Stimulated activated naive CD8-positive, alpha-beta T cell treated with anti-CD3 and anti-CD28 coated beads, Interleukin-15, Interleukin-2, amounts not matched to agents 100 ng/mL and 50 ng/mL, for 24 hours (primary cell): ENCODE results near the gene GPR18.
"Not testable (repeated sequence)": the region's sequence is repeated elsewhere in the genome, so short reads cannot be mapped to it uniquely, and the experiment has no call there.

Experiments used
- H3K27ac Mint-ChIP-seq: one replicate; pipeline ENCODE4 v1.8.0; 2021; ENCODE audit warnings: mild to moderate bottlenecking, mixed read lengths
- H3K27me3 Mint-ChIP-seq: one replicate; pipeline ENCODE4 v1.8.0; 2021; ENCODE audit warnings: mixed read lengths
- H3K36me3 Mint-ChIP-seq: one replicate; pipeline ENCODE4 v1.8.0; 2021; ENCODE audit warnings: low read depth, mixed read lengths
- H3K4me1 Mint-ChIP-seq: one replicate; pipeline ENCODE4 v1.8.0; 2021; ENCODE audit warnings: low read depth, mixed read lengths
- H3K4me3 Mint-ChIP-seq: one replicate; pipeline ENCODE4 v1.8.0; 2021; ENCODE audit warnings: mild to moderate bottlenecking, mixed read lengths
- H3K9me3 Mint-ChIP-seq: one replicate; pipeline ENCODE4 v1.8.0; 2021; ENCODE audit warnings: mixed read lengths

The GPR18 gene

DNA sequence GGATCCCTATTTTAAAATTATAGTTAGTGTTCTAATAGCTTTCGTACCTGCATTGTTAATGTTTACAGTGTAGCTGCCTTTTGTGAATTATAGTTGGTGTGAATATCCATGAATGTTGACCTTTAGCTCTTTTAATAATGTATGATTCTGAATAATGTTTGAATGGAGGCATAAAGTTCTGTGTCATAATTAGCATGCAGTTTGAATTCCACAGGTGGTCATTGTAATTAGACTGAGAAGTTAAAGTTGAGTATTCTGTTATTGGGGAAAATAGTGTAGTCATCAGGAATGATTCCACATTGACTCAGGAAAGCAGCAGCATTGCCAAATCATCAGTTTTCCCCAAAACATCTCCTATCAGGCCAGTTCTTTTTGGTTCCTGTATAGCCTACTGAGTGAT lies 12.1 kb downstream of the GPR18 start:
- H3K4me3 Mint-ChIP-seq = no peak overlapping the region
- H3K27ac Mint-ChIP-seq = no peak overlapping the region
- no peaks in the 10 kb centered on the region for H3K27me3 Mint-ChIP-seq
- H3K36me3 Mint-ChIP-seq = peaks cover 64% of the 10 kb centered on the region
- H3K9me3 Mint-ChIP-seq = peaks cover 7% of the 10 kb centered on the region
- peaks cover 29% of the 10 kb centered on the region for H3K4me1 Mint-ChIP-seq

DNA sequence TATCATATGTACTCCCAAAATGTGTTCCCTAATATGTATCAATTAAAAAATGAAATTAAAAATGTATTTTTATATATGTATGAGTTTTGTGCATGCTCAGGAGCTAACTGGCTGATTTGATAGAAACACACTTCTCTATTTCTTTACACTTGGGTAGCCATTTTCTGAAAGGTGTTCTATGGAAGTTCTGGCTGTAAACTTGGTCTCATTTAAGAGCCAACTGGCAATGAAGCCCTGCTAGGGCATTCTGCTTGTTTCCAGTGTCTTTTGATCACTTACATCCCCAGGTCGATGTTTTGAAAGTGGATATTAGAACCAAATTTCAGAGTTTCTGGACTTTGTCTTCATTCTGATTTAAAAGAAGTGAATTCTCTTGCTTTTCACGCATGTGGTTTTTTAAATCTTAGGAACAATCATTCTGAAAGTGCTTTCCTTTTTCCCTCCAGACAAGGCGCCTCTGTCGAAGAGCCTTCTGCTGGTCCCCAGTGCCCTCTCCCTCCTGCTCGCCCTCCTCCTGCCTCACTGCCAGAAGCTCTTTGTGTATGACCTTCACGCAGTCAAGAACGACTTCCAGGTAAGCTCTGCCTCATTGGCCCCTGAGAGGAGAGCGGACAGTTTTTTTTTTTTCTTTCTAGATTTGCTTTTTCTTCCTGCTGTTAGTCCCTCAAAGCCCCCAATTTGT lies 20.1 kb downstream of the GPR18 start:
- Mint-ChIP-seq H3K9me3 (no peaks in the 10 kb centered on the region), H3K4me1 (peaks cover 72% of the 10 kb centered on the region), H3K27ac (peak overlapping the region; percentile 92), H3K4me3 (peak overlapping the region; percentile 77), H3K27me3 (no peaks in the 10 kb centered on the region), H3K36me3 (peaks cover 62% of the 10 kb centered on the region)

GRCh38 chr13:99231721-99232120 lies 26.5 kb downstream of the GPR18 start:
- peak overlapping the region; percentile 23 for H3K4me3 Mint-ChIP-seq
- H3K4me1 Mint-ChIP-seq = peaks cover 88% of the 10 kb centered on the region

DNA sequence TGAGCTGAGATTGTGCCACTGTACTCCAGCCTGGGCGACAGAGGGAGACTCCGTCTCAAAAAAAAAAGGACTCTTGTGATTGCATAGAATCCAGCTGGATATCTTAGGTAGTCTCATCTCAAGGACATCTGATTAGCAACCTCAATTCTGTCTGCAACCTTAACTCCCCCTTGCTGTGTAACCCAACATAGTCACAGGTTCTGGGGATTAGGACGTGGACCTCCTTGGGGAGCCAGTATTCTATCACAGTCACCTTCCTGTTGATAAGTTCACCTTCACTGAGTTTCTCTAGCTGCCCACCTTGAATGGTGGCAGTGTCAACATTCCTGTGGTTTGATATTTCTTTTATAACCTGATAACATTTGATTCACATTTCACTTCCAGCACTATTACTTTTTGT lies 27.2 kb downstream of the GPR18 start:
- H3K9me3 Mint-ChIP-seq = no peaks in the 10 kb centered on the region
- H3K36me3 Mint-ChIP-seq = peaks cover 43% of the 10 kb centered on the region
- no peak overlapping the region for H3K27ac Mint-ChIP-seq
- H3K4me1 Mint-ChIP-seq = peaks cover 88% of the 10 kb centered on the region
- no peaks in the 10 kb centered on the region for H3K27me3 Mint-ChIP-seq
- H3K4me3 Mint-ChIP-seq = no peak overlapping the region

More at GRCh38 chr13:99231721-99232120, 26.5 kb downstream of the GPR18 start:
- Mint-ChIP-seq H3K9me3 (no peaks in the 10 kb centered on the region), H3K36me3 (peaks cover 41% of the 10 kb centered on the region), H3K27ac (peak overlapping the region; percentile 54), H3K27me3 (no peaks in the 10 kb centered on the region)

GRCh38 chr13:99230588-99230987 lies 27.6 kb downstream of the GPR18 start:
- Mint-ChIP-seq H3K36me3 (peaks cover 43% of the 10 kb centered on the region), H3K4me1 (peaks cover 88% of the 10 kb centered on the region), H3K27ac (peak overlapping the region; percentile 23)
- not testable (repeated sequence) for H3K9me3 Mint-ChIP-seq, H3K27me3 Mint-ChIP-seq, H3K4me3 Mint-ChIP-seq

DNA sequence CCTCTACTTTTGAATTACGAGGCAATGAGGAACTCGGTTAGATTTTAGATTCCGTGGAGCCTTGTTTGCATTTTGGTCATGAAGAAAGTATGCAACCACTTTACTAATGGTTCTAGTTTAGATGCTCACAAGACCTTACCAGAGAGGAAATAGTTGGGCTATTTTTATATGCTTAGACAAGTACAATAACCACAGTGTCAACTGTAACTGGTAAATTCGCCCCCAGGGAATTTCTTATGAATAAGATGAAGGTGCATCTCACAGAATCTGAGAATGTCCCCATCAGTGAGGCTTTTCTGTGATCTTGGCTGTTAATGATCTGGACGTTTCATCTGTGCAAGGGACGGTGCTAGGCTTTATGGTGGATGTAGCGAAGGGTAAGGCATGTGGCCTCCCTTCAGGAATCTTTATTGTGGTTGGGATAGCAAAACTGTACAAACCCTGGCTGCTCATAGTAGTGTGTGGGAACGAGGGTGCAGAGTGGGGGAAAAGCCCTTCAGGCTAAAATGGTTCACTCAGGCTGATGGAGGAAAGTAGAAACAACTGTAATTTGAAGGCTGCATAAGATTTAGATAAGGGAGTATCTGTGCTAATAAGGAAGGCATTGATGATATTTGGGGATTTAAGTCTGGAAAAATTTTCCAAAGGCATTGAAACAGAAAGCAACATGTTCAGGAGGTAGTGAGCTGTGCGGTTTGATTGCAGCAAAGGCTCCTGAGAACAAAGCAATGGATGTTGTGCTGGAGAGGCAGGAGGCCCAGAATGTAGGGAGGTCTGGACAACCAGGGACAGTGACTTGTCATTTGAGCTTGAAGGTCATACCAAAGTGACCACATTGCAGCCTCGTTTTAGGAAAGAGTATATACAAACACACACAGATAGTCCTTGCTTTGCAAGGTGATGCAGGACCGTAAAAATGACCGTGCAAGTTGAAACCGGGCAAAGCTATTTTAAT lies 29.2 kb downstream of the GPR18 start:
- H3K4me1 Mint-ChIP-seq = peaks cover 90% of the 10 kb centered on the region
- no peaks in the 10 kb centered on the region for H3K27me3 Mint-ChIP-seq
- peaks cover 35% of the 10 kb centered on the region for H3K36me3 Mint-ChIP-seq
- no peaks in the 10 kb centered on the region for H3K9me3 Mint-ChIP-seq
- peak overlapping the region; percentile 91 for H3K27ac Mint-ChIP-seq
- H3K4me3 Mint-ChIP-seq = peak overlapping the region; percentile 80

DNA sequence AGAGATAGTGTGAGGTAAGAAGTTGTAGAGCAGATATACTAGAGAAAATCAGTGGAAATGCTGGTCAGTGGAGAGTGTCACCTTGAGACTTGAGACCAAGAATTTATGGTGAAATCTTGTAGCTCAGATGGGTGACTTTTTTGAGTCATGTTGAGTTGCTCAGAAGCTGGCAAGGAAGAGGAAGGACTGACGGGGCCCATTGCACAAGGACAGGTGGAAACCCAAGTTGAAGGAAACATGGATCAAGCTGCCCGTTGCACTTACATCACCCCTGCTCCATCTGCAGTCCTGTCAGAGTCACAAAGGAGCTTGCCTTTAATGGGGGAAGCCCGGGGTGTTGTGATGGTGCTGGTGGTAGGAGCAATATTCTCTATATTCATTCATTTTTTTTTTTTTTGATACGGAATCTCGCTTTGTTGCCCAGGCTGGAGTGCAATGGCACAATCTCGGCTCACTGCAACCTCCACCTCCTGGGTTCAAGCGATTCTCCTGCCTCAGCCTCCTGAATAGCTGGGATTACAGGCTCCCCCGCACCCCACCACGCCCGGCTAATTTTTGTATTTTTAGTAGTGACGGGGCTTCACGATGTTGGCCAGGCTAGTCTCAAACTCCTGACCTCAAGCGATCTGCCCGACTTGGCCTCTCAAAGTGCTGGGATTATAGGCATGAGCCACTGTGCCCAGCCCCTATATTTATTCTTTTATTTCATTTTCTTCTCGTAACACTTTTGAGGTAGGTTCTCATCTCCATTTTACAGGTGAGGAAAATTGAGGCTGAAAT lies 30.1 kb downstream of the GPR18 start:
- H3K4me3 Mint-ChIP-seq = peak overlapping the region; percentile 80
- H3K27me3 Mint-ChIP-seq = no peaks in the 10 kb centered on the region
- peaks cover 93% of the 10 kb centered on the region for H3K4me1 Mint-ChIP-seq
- H3K27ac Mint-ChIP-seq = peak overlapping the region; percentile 91
- H3K9me3 Mint-ChIP-seq = no peaks in the 10 kb centered on the region
- H3K36me3 Mint-ChIP-seq = peaks cover 37% of the 10 kb centered on the region

DNA sequence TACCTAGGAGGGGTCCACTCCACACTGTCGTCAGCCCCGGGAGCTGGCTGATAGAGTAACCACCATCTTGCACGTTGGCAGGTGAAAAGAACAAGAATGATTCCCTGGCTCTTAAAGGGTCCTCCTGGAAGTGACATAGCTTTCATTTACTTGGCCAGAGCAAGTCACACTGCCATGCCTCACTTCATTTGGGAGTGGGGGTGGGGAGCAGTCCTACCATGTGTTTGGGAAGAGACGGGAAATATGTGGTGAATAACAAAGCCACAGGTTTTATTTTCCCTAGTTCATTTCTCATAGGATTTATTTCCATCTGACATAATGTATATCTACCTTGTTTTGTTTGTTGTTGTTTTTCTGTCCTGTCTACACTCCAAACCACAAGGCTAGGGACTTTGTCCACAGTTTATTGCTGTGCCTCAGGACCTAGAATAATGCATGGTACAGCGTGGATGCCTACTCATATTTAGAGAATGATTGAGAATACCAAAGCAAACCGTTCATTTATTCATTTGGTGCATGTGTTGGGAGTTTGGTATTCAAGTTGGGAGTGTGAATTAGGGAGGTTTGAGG lies 30.8 kb downstream of the GPR18 start:
- peaks cover 44% of the 10 kb centered on the region for H3K36me3 Mint-ChIP-seq

DNA sequence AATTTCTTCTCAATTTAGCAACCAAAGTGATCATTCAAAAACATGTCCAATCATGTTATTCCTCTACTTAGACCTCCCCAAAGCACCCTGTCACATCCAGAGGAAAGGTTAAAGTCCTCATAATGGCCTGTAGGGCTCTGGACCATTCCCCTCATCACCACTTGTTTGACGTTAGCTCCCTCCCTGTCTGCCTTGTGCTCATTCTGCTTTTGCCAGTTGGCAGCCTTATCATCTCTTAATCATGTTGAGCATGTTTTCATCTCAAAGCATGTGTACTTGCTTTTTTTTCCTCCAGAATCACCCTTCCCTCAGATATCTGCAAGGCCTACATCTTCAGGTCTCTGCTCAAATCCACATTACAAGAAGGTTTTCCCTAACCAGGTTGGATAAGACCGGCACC lies 31.7 kb downstream of the GPR18 start:
- Mint-ChIP-seq H3K27ac (peak overlapping the region; percentile 73), H3K9me3 (no peaks in the 10 kb centered on the region), H3K27me3 (no peaks in the 10 kb centered on the region), H3K4me1 (peaks cover 98% of the 10 kb centered on the region), H3K36me3 (peaks cover 48% of the 10 kb centered on the region), H3K4me3 (no peak overlapping the region)

More for the DNA sequence above, 30.8 kb downstream of the GPR18 start:
- H3K27me3 Mint-ChIP-seq = no peaks in the 10 kb centered on the region
- peak overlapping the region; percentile 35 for H3K4me3 Mint-ChIP-seq
- H3K4me1 Mint-ChIP-seq = peaks cover 95% of the 10 kb centered on the region
- H3K9me3 Mint-ChIP-seq = no peaks in the 10 kb centered on the region
- H3K27ac Mint-ChIP-seq = peak overlapping the region; percentile 84

GRCh38 chr13:99225078-99225477 lies 33.1 kb downstream of the GPR18 start:
- Mint-ChIP-seq H3K4me3 (no peak overlapping the region), H3K27me3 (no peaks in the 10 kb centered on the region), H3K9me3 (no peaks in the 10 kb centered on the region), H3K36me3 (peaks cover 47% of the 10 kb centered on the region), H3K4me1 (peaks cover 99% of the 10 kb centered on the region), H3K27ac (no peak overlapping the region)

DNA sequence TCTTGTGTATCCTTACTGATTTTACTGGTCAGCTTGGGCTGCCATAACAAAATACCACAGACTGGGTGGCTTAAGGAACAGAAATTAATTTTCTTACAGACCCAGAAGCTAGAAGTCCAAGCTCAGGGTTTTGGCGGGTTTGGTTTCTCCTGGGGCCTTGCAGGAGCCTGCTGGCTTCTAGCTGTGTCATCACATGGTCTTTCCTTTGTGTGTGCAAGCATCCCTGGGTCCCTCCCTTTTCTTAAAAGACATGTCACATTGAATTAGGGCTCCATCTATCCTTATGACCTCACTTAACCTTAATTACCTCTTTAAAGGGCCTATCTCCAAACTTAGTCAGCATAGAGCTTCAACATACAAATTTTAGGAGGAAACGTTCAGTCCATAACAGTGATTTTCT lies 34.2 kb downstream of the GPR18 start:
- H3K27ac Mint-ChIP-seq = peak overlapping the region; percentile 67
- H3K27me3 Mint-ChIP-seq = no peaks in the 10 kb centered on the region
- H3K9me3 Mint-ChIP-seq = no peaks in the 10 kb centered on the region
- H3K4me3 Mint-ChIP-seq = peak overlapping the region; percentile 18
- peaks cover 51% of the 10 kb centered on the region for H3K36me3 Mint-ChIP-seq
- H3K4me1 Mint-ChIP-seq = peaks cover 98% of the 10 kb centered on the region

- Mint-ChIP-seq H3K4me3 (peak overlapping the region; percentile 18), H3K9me3 (no peaks in the 10 kb centered on the region), H3K36me3 (peaks cover 51% of the 10 kb centered on the region), H3K27me3 (no peaks in the 10 kb centered on the region), H3K27ac (peak overlapping the region; percentile 67), H3K4me1 (peaks cover 98% of the 10 kb centered on the region)
Observed at GRCh38 chr13:99223587-99223986, 34.6 kb downstream of the GPR18 start.

DNA sequence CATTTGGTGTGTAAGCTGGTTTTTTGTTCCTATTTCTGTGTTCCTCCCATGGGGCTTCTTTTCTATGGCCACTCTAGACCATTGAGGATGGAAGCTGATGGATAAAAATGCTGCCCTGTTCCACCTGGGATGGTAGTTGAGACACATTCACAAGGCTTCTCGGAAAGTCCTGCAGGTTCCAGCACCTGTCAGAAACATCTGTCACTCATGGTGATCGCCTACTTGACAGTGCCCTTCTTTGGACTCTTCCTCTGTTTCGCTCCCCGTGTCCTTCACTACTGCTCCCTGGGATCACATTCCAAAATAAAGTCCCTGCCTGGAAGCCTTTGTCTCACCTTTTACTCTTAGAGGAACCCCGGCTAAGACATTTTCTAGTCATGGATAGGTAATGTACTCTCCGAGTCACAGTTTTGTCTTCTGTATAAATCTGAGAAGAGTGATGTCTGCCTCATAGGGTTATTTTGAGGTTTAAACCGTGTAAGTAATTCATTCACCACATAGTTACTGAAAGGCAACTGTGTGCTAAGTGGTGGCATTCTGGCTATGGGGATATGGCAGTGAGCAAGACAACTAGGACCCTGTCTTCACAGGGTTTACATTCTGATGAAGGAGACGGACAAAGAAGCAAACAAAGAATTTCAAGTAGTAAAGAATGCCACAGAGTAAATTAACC lies 36.5 kb downstream of the GPR18 start:
- Mint-ChIP-seq H3K4me3 (peak overlapping the region; percentile 6), H3K27me3 (no peaks in the 10 kb centered on the region), H3K36me3 (peaks cover 48% of the 10 kb centered on the region), H3K4me1 (peaks cover 99% of the 10 kb centered on the region), H3K27ac (peak overlapping the region; percentile 18), H3K9me3 (no peaks in the 10 kb centered on the region)
